ENCODE results near the gene EEF1A2.

DNA sequence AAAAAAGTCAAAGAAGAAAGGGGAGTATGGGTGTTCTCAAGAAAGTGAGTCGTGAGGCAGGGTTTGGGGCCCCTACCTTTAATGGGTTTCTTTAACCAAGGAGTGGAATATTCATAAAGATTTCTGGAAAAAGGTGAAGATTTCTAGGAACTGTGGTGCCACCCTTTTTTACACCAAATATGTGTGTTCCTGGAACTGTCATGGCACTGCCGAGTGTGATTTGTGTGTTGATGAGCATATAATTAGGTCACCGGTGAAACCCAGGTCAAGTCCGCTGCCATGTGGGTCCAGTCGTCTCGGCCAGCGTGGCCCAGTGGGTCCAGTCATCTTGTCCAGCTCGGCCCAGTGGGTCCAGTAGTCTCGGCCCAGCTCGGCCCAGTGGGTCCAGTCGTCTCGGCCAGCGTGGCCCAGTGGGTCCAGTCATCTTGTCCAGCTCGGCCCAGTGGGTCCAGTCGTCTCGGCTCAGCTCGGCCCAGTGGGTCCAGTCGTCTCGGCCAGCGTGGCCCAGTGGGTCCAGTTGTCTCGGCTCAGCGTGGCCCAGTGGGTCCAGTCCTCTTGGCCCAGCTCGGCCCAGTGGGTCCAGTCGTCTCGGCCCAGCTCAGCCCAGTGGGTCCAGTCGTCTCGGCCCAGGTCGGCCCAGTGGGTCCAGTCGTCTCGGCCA lies 8.3 kb upstream of the EEF1A2 start:
- TF ChIP-seq ZNF416 (CRISPR knock-in tag; IDR thresholded peaks at IDR 0.05) = no peak
- TF ChIP-seq, protein P1, sequence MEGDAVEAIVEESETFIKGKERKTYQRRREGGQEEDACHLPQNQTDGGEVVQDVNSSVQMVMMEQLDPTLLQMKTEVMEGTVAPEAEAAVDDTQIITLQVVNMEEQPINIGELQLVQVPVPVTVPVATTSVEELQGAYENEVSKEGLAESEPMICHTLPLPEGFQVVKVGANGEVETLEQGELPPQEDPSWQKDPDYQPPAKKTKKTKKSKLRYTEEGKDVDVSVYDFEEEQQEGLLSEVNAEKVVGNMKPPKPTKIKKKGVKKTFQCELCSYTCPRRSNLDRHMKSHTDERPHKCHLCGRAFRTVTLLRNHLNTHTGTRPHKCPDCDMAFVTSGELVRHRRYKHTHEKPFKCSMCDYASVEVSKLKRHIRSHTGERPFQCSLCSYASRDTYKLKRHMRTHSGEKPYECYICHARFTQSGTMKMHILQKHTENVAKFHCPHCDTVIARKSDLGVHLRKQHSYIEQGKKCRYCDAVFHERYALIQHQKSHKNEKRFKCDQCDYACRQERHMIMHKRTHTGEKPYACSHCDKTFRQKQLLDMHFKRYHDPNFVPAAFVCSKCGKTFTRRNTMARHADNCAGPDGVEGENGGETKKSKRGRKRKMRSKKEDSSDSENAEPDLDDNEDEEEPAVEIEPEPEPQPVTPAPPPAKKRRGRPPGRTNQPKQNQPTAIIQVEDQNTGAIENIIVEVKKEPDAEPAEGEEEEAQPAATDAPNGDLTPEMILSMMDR (IDR thresholded peaks at IDR 0.05) = no peak
- TF ChIP-seq, protein P2, sequence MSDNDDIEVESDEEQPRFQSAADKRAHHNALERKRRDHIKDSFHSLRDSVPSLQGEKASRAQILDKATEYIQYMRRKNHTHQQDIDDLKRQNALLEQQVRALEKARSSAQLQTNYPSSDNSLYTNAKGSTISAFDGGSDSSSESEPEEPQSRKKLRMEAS (CRISPR knock-in tag; IDR thresholded peaks at IDR 0.05) = no peak
- no peak for TF ChIP-seq CREM (CRISPR knock-in tag; IDR thresholded peaks at IDR 0.05)
- TF ChIP-seq JUN (CRISPR knock-in tag; IDR thresholded peaks at IDR 0.05) = no peak
- TF ChIP-seq ESRRA (CRISPR knock-in tag; IDR thresholded peaks at IDR 0.05; ENCODE audit: borderline replicate concordance) = no peak
- TF ChIP-seq SP1 (CRISPR knock-in tag; conservative IDR thresholded peaks at IDR 0.05) = no peak
- TF ChIP-seq NR2C2 (CRISPR knock-in tag; IDR thresholded peaks at IDR 0.05) = no peak
- TF ChIP-seq, protein P3, sequence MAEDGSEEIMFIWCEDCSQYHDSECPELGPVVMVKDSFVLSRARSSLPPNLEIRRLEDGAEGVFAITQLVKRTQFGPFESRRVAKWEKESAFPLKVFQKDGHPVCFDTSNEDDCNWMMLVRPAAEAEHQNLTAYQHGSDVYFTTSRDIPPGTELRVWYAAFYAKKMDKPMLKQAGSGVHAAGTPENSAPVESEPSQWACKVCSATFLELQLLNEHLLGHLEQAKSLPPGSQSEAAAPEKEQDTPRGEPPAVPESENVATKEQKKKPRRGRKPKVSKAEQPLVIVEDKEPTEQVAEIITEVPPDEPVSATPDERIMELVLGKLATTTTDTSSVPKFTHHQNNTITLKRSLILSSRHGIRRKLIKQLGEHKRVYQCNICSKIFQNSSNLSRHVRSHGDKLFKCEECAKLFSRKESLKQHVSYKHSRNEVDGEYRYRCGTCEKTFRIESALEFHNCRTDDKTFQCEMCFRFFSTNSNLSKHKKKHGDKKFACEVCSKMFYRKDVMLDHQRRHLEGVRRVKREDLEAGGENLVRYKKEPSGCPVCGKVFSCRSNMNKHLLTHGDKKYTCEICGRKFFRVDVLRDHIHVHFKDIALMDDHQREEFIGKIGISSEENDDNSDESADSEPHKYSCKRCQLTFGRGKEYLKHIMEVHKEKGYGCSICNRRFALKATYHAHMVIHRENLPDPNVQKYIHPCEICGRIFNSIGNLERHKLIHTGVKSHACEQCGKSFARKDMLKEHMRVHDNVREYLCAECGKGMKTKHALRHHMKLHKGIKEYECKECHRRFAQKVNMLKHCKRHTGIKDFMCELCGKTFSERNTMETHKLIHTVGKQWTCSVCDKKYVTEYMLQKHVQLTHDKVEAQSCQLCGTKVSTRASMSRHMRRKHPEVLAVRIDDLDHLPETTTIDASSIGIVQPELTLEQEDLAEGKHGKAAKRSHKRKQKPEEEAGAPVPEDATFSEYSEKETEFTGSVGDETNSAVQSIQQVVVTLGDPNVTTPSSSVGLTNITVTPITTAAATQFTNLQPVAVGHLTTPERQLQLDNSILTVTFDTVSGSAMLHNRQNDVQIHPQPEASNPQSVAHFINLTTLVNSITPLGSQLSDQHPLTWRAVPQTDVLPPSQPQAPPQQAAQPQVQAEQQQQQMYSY (CRISPR knock-in tag; IDR thresholded peaks at IDR 0.05) = no peak

Data from WTC11 (cell line).